Activated CD8-positive, alpha-beta T cell treated with anti-CD3 and anti-CD28 coated beads for 36 hours (primary cell): ENCODE data around the gene MKNK2. TPM values are rescaled to one million over a fixed set of nuclear protein-coding genes. Genes with fewer than 3 reads are reported as not detected.

ENCODE experiments used
- ATAC-seq: fragments of 200-7000 bp; cut with Tn5 transposase; one replicate; pipeline ENCODE4 v1.10.0; 2021; ENCODE audit warnings: mild to moderate bottlenecking, moderate library complexity
- CTCF ChIA-PET: fragments of 350-600 bp; sonication (Branson Sonifier 250); formaldehyde crosslinking; loops from one replicate; lab custom pipeline; 2021; ENCODE audit warnings: antibody characterized with exemption; lab: Charles Lee
- POLR2A ChIA-PET: fragments of 350-600 bp; sonication (Branson Sonifier 250); formaldehyde crosslinking; loops from one replicate; lab custom pipeline; 2021; ENCODE audit warnings: antibody characterized with exemption; lab: Charles Lee
- DNase-seq: peaks from one replicate; pipeline ENCODE4 v3.0.0-alpha.2; 2020
- H3K27ac Mint-ChIP-seq: one replicate; pipeline ENCODE4 v1.8.0; 2021; ENCODE audit warnings: mild to moderate bottlenecking, mixed read lengths
- H3K27me3 Mint-ChIP-seq: one replicate; pipeline ENCODE4 v1.8.0; 2021; ENCODE audit warnings: mixed read lengths
- H3K36me3 Mint-ChIP-seq: one replicate; pipeline ENCODE4 v1.8.0; 2021; ENCODE audit warnings: low read depth, mixed read lengths
- H3K4me1 Mint-ChIP-seq: one replicate; pipeline ENCODE4 v1.8.0; 2021; ENCODE audit warnings: low read depth, mixed read lengths
- H3K4me3 Mint-ChIP-seq: one replicate; pipeline ENCODE4 v1.8.0; 2021; ENCODE audit warnings: mild to moderate bottlenecking, moderate library complexity, mixed read lengths
- H3K9me3 Mint-ChIP-seq: one replicate; pipeline ENCODE4 v1.8.0; 2021; ENCODE audit warnings: mixed read lengths
- intact Hi-C: fragments of 100-400 bp; cut with micrococcal nuclease; formaldehyde crosslinking; loops from one replicate; pipeline ENCODE4 v1.10.0; 2022
- total RNA-seq, 2 experiments: library from RNA; stranded (reverse); gene quantifications; one replicate each; pipeline ENCODE4 v1.2.3, GENCODE V29; 2021
- TF ChIP-seq, protein P1 (sequence below): fragments of 200-600 bp; IDR thresholded peaks from one replicate; pipeline ENCODE4 v1.8.0; 2022; ENCODE audit warnings: antibody characterized with exemption, mild to moderate bottlenecking

The MKNK2 gene
- total RNA-seq, 2 experiments from 2014 or later, result 323 to 327 TPM

DNA sequence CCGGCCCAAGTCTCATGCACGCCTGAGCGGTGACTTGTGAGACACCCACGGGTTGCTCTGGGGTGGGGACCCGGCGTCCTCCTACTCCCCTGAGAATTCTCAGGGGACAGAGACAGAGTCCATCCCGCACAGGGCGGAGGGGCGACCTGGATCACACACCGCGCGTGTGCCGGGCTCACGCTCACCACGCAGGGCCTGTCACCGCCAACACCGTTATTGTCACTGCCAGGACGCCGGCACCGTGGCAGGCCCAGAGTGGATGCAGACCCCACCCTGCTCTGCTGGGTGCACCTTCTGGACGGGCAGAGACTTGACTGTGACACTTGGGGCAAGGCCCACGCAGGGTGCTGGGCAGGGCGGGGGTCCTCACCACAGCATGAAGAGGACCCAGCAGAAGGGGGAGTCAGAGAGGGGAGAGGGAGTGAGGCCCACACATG lies 28.8 kb upstream of the MKNK2 start:
- TF ChIP-seq, protein P1, sequence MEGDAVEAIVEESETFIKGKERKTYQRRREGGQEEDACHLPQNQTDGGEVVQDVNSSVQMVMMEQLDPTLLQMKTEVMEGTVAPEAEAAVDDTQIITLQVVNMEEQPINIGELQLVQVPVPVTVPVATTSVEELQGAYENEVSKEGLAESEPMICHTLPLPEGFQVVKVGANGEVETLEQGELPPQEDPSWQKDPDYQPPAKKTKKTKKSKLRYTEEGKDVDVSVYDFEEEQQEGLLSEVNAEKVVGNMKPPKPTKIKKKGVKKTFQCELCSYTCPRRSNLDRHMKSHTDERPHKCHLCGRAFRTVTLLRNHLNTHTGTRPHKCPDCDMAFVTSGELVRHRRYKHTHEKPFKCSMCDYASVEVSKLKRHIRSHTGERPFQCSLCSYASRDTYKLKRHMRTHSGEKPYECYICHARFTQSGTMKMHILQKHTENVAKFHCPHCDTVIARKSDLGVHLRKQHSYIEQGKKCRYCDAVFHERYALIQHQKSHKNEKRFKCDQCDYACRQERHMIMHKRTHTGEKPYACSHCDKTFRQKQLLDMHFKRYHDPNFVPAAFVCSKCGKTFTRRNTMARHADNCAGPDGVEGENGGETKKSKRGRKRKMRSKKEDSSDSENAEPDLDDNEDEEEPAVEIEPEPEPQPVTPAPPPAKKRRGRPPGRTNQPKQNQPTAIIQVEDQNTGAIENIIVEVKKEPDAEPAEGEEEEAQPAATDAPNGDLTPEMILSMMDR, result no peak
- DNase-seq, result no peak
- ATAC-seq, result no peak
- intact Hi-C loops, result no loop called here
- Mint-ChIP-seq H3K9me3 (no peaks in the 10 kb centered on the region), H3K4me1 (peaks cover 30% of the 10 kb centered on the region), H3K4me3 (peak overlapping the region; percentile 99), H3K27me3 (no peaks in the 10 kb centered on the region), H3K36me3 (peaks cover 86% of the 10 kb centered on the region), H3K27ac (peak overlapping the region; percentile 100)
- ChIA-PET CTCF (interaction anchor here (0.7 kb wide), 1 partner anchor 10 kb away, joined by 3 read pairs; no protein-coding TSS in a partner anchor), POLR2A (interaction anchor here (1.3 to 1.6 kb wide), 2 partner anchors 8 to 11 kb away, joined by 3 to 4 read pairs; no protein-coding TSS in a partner anchor)

DNA sequence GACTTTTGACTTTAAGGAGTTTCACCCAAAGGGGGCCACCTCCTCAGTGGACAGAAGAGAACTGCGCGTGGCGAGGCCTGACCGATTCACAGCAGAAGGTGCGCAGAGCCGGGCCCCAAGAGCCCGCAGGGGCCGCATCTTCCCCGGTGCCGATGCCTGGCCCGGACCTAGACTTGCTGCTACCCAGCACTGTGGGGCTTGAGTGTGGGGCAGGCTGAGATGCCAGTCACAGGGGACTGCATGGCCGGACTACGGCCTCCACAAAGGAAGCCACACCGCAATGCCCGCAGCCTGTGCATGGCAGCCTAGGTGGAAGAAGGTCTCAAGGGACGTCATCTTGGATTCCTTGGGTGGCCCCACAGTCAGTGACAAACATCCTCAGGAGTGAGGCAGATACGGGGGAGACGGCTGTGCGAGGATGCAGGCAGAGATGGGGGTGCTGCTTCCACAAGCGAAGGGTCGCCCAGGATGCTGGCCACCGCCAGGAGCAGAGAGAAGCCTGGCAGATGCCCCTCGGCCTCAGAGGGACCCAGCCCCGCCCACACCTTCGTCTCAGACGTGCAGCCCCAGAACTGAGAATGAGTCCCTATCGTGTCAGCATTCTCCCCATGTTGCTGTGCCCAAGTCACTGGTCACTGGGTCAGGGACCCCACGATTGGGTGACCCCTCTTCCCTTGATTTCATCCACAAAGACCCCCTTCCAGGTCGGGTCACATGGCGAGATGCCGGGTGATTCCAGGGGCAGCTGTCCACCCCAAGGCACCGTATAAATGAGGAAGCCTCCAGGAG lies 28.2 kb upstream of the MKNK2 start:
- intact Hi-C loops, result no loop called here
- ChIA-PET CTCF (no interaction called here), POLR2A (interaction anchor here (1.6 kb wide), 1 partner anchor 10 kb away, joined by 3 read pairs; no protein-coding TSS in a partner anchor)
- Mint-ChIP-seq H3K36me3 (peaks cover 83% of the 10 kb centered on the region), H3K4me3 (peak overlapping the region; percentile 99), H3K4me1 (peaks cover 31% of the 10 kb centered on the region), H3K27ac (peak overlapping the region; percentile 100), H3K27me3 (no peaks in the 10 kb centered on the region), H3K9me3 (no peaks in the 10 kb centered on the region)
- ATAC-seq, result no peak
- TF ChIP-seq, protein P1, result no peak
- DNase-seq, result no peak

DNA sequence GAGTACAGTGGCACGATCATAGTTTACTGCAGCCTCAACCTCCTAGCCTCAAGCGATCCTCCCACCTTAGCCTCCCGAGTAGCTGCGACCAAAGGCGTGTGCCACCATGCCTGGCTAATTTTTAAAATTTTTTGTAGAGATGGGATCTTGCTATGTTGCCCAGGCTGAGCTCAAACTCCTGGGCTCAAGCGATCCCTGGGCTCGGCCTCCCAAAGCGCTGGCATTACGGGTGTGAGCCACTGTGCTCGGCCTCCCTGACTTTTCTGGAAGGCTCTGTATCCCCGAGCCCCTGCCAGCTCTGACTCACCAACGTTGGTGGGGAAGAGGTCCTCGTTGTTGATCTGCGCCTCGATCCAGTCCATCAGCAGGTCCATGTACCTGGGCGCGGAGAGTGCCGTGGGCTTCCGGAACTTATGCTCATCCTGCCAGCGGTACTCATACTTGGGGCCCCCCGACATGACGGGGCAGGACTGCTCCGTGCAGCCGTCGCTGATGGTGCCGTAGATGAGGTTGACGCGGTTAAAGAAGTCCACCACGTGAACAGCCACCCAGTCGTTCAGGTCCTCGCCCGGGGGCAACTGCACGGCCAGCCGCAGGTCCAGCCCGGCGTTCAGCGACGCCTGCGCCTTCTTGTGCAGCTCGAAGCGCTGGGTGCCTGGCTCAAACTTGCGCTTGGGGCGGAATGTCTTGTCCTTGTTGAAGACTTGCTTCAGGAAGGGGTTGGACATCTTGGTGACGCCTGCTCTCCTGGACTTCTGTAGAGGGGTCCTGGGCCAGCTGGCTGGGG lies 27.0 kb upstream of the MKNK2 start:
- TF ChIP-seq, protein P1, result no peak
- no peak overlapping the region for H3K27ac Mint-ChIP-seq
- DNase-seq, result no peak
- H3K4me1 Mint-ChIP-seq, result peaks cover 34% of the 10 kb centered on the region
- intact Hi-C loops, result no loop called here
- H3K4me3 Mint-ChIP-seq, result no peak overlapping the region
- CTCF ChIA-PET, result no interaction called here
- POLR2A ChIA-PET, result interaction anchor here (1.1 kb wide), 1 partner anchor 10 kb away, joined by 4 read pairs; no protein-coding TSS in a partner anchor
- H3K27me3 Mint-ChIP-seq, result no peaks in the 10 kb centered on the region
- no peak for ATAC-seq
- no peaks in the 10 kb centered on the region for H3K9me3 Mint-ChIP-seq
- peaks cover 77% of the 10 kb centered on the region for H3K36me3 Mint-ChIP-seq

DNA sequence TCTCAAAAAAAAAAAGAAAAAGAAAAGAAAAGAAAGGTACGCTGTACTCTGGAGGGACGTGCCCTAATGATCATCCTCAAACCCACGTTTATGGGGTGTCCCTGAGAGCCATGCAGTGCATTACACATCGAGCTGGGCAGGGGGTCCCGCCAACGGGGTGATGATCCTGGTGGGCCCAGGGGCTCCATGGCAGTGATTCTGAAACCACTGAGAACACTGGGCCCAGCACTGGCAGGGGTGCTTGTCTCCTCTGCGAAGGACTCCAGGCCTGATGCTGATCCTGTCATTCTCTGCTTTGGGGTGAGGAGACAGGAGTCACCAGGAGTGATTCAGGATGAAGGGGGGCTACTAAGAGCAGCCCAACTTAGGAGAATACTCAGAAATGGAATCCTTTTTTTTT lies 26.4 kb upstream of the MKNK2 start:
- Mint-ChIP-seq H3K4me3 (no peak overlapping the region), H3K27ac (no peak overlapping the region), H3K4me1 (peaks cover 34% of the 10 kb centered on the region), H3K27me3 (no peaks in the 10 kb centered on the region), H3K36me3 (peaks cover 76% of the 10 kb centered on the region), H3K9me3 (no peaks in the 10 kb centered on the region)
- DNase-seq (no peak), ATAC-seq (no peak)
- intact Hi-C loops, result no loop called here
- POLR2A ChIA-PET, result interaction anchor here (1.1 kb wide), 1 partner anchor 9 kb away, joined by 4 read pairs; no protein-coding TSS in a partner anchor
- CTCF ChIA-PET, result no interaction called here
- TF ChIP-seq, protein P1, result no peak
